ENCODE measurements around the gene PRR36. TPM values are rescaled to one million over a fixed set of nuclear protein-coding genes. Genes with fewer than 3 reads are reported as not detected.

PRR36 gene
- not detected for total RNA-seq

DNA sequence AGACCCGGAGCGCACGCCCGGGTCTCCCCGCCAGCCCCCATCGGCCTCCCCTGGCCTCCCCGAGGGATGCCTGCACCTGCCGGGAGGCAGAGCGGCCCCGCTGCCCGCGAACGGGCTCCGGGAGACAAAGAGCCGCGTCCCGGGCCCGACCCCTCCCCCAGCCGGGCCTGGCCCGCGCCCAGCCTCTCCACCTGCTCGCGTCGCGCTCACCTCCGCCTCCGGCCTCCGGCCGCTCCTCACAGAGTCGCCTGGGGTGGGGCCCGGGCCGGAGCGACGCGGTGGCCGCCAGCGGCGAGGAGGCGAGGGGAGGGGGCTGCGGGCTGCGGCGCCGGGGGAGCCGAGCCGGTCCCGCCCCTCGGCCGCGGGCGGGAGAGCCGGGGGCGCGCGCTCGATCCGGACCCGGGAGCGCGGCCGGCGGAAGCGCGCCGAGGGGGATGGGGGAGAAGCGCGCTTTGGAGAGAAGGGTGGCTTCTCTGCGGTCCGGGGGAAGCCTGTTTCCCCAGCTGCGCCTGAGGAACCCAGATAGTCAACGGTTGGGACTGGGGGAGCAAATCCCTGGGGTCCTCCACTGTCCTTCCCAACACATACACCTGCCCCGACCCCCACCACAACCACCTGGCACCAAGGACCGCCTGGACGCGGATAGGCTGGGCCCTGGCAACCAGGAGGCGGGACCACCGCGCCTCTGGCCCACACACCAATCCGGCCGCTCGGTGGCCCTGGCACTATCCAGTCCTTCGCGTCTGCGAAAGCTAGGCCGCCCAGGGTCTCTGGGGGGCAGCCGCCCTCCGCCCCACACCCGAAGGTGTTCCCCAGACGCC is at the start of gene PRR36:
TSS of gene PRR36 (minus strand) at position 315 of the 821 bp plus-strand sequence. CDS start 701 bp downstream, outside the sequence.
- no peak within 1 kb of the TSS for H3K27ac ChIP-seq
- H3K4me1 ChIP-seq = peaks cover 51% of the 10 kb centered on the region
- no peak for DNase-seq (ENCODE audit: extremely low spot score in 2 of 2)
- H3K9me3 ChIP-seq = no peaks in the 10 kb centered on the region
- no peaks in the 10 kb centered on the region for H3K27me3 ChIP-seq
- H3K36me3 ChIP-seq = no peaks in the 10 kb centered on the region
- no peak for TF ChIP-seq POLR2AphosphoS5 (IDR thresholded peaks at IDR 0.05; ENCODE audit: insufficient read depth in 1 of 2, low read depth in 1 of 2)
- TF ChIP-seq, protein P1, sequence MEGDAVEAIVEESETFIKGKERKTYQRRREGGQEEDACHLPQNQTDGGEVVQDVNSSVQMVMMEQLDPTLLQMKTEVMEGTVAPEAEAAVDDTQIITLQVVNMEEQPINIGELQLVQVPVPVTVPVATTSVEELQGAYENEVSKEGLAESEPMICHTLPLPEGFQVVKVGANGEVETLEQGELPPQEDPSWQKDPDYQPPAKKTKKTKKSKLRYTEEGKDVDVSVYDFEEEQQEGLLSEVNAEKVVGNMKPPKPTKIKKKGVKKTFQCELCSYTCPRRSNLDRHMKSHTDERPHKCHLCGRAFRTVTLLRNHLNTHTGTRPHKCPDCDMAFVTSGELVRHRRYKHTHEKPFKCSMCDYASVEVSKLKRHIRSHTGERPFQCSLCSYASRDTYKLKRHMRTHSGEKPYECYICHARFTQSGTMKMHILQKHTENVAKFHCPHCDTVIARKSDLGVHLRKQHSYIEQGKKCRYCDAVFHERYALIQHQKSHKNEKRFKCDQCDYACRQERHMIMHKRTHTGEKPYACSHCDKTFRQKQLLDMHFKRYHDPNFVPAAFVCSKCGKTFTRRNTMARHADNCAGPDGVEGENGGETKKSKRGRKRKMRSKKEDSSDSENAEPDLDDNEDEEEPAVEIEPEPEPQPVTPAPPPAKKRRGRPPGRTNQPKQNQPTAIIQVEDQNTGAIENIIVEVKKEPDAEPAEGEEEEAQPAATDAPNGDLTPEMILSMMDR (IDR thresholded peaks at IDR 0.05) = no peak
- no peak for TF ChIP-seq POLR2A (IDR thresholded peaks at IDR 0.05)
- peak within 1 kb of the TSS in 1 of 2 donors; percentile 33 for H3K4me3 ChIP-seq
- intact Hi-C loops (cut with DNase I) = no loop called here

DNA sequence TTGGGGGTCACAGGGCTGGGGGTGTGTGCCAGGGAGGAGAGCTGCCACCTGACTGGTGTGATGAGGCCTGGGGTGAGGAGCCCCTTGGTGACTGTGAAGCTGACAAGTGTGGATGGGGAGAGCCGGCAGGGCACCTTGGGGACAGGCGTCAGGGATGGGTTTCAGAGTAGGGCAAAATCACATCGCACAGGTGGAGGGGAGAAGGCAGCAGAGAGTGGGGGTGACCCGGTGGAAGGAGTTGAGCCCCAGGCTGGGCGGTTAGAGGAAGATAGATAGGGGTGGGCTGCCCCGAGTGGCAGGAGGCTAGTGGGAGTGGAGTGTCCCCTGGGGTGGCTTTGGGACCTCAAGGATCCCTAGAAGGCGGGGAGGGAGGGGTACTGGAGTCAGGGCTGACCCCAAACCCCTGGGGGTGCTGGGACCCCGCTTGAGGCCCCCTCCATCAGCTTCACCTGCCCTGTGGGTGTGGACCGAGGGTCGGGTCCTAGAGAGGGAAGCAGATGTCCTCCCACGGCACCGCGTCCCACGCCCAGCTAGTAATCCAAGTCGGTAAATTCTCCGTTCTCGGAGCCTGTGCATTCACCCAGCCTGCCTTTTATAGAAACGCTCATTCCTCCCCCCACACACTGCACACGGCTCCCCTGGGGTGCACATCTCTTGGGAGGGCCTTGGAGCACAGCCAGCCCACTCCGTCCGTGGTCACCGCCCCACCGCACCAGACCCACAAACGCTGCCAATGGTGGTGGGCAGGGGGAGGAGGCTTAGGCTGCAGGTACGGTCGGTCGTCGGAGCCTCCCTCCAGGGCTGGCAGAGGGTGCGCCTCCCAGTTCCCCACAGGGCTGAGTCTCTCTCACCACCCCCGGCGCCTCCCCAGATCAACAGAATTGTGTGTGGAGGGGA is 49.4 kb upstream of the PRR36 start:
- Histone ChIP-seq H3K4me1 (peaks cover 81% of the 10 kb centered on the region), H3K9me3 (no peaks in the 10 kb centered on the region), H3K27ac (peak overlapping the region; percentile 89), H3K4me3 (peak overlapping the region; percentile 45 to 76), H3K36me3 (peaks cover 0 to 20% of the 10 kb centered on the region in 2 donors), H3K27me3 (no peaks in the 10 kb centered on the region)
- peak in 1 of 2 donors; percentile 49 for TF ChIP-seq POLR2AphosphoS5 (IDR thresholded peaks at IDR 0.05; ENCODE audit: insufficient read depth in 1 of 2, low read depth in 1 of 2)
- TF ChIP-seq, protein P1 (IDR thresholded peaks at IDR 0.05) = no peak
- TF ChIP-seq POLR2A (IDR thresholded peaks at IDR 0.05) = no peak
- DNase-seq (ENCODE audit: extremely low spot score in 2 of 2) = no peak
- intact Hi-C loops (cut with DNase I) = no loop called here

DNA sequence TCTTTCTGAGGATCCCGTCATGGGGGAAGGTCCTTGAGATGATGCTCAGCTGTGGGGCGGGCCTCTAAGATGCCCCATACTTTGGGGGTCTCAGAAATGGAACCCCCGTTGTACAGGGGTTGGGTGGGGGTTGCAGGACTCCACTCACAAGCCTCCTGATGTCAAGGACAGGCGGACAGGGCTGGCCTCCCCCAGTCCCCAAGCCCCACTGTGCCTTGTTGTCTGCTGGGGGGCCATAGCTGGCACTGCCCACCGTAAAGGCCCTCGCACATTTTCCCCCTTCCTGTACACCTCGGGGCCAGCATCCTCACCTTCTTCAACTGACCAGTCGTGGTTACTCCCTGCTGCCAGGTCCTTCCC is 48.6 kb upstream of the PRR36 start:
- no peaks in the 10 kb centered on the region for H3K9me3 ChIP-seq
- no peaks in the 10 kb centered on the region for H3K27me3 ChIP-seq
- peaks cover 81% of the 10 kb centered on the region for H3K4me1 ChIP-seq
- H3K27ac ChIP-seq = peak overlapping the region; percentile 89
- no peak overlapping the region for H3K4me3 ChIP-seq
- intact Hi-C loops (cut with DNase I) = no loop called here
- peaks cover 0 to 20% of the 10 kb centered on the region in 2 donors for H3K36me3 ChIP-seq
- TF ChIP-seq POLR2A (IDR thresholded peaks at IDR 0.05) (no peak), POLR2AphosphoS5 (IDR thresholded peaks at IDR 0.05; ENCODE audit: insufficient read depth in 1 of 2, low read depth in 1 of 2) (no peak)
- TF ChIP-seq, protein P1 (IDR thresholded peaks at IDR 0.05) = no peak
- DNase-seq (ENCODE audit: extremely low spot score in 2 of 2) = no peak

DNA sequence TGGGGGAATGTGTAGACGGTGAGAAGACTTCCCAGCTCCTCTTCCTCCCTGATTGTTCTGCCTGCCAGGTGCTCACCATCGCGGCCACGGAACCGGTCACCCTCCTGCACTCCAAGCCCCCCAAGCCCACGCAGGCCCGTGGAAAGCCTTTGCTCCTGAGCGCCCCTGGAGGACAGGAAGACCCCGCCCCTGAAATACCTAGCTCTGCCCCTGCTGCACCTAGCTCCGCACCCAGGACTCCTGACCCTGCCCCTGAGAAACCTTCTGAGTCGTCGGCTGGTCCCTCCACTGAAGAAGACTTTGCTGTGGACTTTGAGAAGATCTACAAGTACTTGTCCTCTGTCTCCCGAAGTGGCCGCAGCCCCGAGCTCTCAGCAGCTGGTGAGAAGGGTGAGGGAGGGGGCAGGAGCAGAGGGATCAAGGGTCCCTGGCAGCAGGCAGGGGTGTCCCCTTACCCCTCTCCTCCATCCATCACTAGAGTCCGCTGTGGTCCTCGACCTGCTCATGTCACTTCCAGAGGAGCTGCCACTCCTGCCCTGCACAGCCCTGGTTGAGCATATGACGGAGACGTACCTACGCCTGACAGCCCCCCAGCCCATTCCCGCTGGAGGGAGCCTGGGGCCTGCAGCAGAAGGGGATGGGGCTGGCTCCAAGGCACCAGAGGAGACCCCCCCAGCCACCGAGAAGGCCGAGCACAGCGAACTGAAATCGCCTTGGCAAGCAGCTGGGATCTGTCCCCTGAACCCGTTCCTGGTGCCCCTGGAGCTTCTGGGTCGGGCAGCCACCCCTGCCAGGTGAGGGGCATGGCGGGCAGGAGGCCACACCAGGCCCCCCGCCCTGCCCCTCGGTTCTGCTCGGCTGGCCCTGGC is 48.0 kb upstream of the PRR36 start:
- Histone ChIP-seq H3K4me3 (peak overlapping the region; percentile 51 to 71), H3K9me3 (no peaks in the 10 kb centered on the region), H3K27me3 (no peaks in the 10 kb centered on the region), H3K36me3 (peaks cover 0 to 20% of the 10 kb centered on the region in 2 donors), H3K27ac (peak overlapping the region; percentile 89), H3K4me1 (peaks cover 81% of the 10 kb centered on the region)
- TF ChIP-seq POLR2A (IDR thresholded peaks at IDR 0.05) = no peak
- TF ChIP-seq, protein P1 (IDR thresholded peaks at IDR 0.05) = no peak
- TF ChIP-seq POLR2AphosphoS5 (IDR thresholded peaks at IDR 0.05; ENCODE audit: insufficient read depth in 1 of 2, low read depth in 1 of 2) = no peak
- DNase-seq (ENCODE audit: extremely low spot score in 2 of 2) = no peak
- intact Hi-C loops (cut with DNase I) = no loop called here

Measured in vagina (tissue), 2 donors.